ENCODE data around the gene CGB7. TPM values are rescaled to one million over a fixed set of nuclear protein-coding genes. Genes with fewer than 3 reads are reported as not detected.

Gene CGB7
- total and polyA plus RNA-seq, 2 experiments from 2014 or later, result 0.32 to 0.97 TPM

DNA sequence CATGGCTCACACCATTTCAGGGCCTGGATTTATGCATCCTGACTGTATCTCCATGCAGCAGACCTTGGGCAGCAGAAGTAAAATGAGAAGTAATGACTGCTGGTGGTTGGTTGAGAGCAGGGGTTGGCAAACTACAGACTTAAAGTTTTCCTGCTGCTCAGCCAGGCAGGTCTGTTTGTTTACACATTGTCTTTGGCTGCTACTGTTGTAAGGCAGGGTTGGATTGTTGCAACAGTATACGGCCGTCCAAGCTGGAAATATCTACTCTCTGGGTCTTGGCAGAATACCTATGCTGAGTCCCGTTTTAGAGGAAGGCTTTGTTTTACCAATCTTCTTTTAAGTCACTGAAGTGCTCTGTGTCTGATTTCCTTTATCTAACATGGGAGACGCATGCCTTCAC lies 41.2 kb upstream of the CGB7 start (continued):
- TF ChIP-seq EZH2phosphoT487 (IDR thresholded peaks at IDR 0.05; ENCODE audit: unreplicated experiment) (no peak), JUNB (IDR thresholded peaks at IDR 0.05; ENCODE audit: unreplicated experiment) (no peak), EZH2 (IDR thresholded peaks at IDR 0.05; ENCODE audit: low read depth, unreplicated experiment) (no peak)
- TF ChIP-seq, protein P1, sequence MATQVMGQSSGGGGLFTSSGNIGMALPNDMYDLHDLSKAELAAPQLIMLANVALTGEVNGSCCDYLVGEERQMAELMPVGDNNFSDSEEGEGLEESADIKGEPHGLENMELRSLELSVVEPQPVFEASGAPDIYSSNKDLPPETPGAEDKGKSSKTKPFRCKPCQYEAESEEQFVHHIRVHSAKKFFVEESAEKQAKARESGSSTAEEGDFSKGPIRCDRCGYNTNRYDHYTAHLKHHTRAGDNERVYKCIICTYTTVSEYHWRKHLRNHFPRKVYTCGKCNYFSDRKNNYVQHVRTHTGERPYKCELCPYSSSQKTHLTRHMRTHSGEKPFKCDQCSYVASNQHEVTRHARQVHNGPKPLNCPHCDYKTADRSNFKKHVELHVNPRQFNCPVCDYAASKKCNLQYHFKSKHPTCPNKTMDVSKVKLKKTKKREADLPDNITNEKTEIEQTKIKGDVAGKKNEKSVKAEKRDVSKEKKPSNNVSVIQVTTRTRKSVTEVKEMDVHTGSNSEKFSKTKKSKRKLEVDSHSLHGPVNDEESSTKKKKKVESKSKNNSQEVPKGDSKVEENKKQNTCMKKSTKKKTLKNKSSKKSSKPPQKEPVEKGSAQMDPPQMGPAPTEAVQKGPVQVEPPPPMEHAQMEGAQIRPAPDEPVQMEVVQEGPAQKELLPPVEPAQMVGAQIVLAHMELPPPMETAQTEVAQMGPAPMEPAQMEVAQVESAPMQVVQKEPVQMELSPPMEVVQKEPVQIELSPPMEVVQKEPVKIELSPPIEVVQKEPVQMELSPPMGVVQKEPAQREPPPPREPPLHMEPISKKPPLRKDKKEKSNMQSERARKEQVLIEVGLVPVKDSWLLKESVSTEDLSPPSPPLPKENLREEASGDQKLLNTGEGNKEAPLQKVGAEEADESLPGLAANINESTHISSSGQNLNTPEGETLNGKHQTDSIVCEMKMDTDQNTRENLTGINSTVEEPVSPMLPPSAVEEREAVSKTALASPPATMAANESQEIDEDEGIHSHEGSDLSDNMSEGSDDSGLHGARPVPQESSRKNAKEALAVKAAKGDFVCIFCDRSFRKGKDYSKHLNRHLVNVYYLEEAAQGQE (IDR thresholded peaks at IDR 0.05; ENCODE audit: unreplicated experiment), result no peak

DNA sequence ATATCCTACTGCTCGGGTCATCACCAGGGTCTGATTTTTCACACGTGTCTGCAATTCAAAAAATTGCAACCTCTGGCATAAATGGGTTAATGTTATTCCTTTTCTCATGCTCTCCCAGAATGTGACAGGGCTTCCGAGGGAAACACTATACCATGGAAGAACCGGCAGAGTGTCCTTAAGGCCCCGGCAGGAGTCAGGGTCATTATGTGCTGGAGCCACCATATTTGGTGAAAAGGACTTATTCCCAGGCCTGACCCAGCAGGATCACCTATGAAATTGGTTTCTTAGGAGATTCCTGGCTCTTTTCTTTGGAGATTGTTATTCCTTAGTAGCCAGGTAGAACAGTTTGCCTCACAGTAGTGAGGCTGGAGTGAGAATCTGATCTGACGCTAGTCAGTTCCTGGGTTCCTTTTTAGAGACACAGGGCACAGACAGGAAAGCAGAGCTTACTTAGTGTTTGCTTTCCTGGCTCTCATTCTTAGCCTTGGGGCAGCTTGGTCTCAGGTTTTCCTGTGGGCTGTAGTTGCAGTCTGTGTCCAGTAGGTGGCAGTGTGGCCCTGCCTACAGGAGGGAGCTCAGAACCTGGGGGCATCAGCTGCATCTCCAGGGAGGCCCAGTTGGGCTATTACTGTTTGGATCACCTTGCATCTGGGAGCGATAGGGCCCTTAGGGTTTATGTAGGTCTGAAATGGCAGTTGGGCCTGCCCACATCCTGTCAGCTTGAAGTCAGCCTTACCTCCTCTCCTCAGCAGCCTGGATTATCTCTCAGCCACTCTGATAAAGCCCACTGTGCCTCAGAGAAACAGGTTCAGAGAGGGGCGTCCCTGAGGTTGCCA lies 40.1 kb upstream of the CGB7 start:
- peaks cover 33% of the 10 kb centered on the region for H3K36me3 ChIP-seq (ENCODE audit: insufficient read depth)
- peaks cover 15% of the 10 kb centered on the region for H3K4me1 Mint-ChIP-seq
- peaks cover 46% of the 10 kb centered on the region for H4K20me1 ChIP-seq (replicated peaks; ENCODE audit: insufficient read depth)
- no peak for TF ChIP-seq CREB1 (CRISPR knock-in tag; IDR thresholded peaks at IDR 0.05; ENCODE audit: low read depth)
- TF ChIP-seq, protein P2, sequence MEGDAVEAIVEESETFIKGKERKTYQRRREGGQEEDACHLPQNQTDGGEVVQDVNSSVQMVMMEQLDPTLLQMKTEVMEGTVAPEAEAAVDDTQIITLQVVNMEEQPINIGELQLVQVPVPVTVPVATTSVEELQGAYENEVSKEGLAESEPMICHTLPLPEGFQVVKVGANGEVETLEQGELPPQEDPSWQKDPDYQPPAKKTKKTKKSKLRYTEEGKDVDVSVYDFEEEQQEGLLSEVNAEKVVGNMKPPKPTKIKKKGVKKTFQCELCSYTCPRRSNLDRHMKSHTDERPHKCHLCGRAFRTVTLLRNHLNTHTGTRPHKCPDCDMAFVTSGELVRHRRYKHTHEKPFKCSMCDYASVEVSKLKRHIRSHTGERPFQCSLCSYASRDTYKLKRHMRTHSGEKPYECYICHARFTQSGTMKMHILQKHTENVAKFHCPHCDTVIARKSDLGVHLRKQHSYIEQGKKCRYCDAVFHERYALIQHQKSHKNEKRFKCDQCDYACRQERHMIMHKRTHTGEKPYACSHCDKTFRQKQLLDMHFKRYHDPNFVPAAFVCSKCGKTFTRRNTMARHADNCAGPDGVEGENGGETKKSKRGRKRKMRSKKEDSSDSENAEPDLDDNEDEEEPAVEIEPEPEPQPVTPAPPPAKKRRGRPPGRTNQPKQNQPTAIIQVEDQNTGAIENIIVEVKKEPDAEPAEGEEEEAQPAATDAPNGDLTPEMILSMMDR (conservative IDR thresholded peaks at IDR 0.05; ENCODE audit: low read depth in 2 of 2), result peak; percentile 98 to 99
- H3K4me2 ChIP-seq, result no peak overlapping the region
- H3K4me3 ChIP-seq, result no peak overlapping the region
- DNase-seq (ENCODE audit: low spot score) (peak; percentile 85), ATAC-seq (peak; percentile 87)
- H3K27me3 ChIP-seq (ENCODE audit: insufficient read depth), result no peaks in the 10 kb centered on the region
- H3K79me2 ChIP-seq (replicated peaks; ENCODE audit: insufficient read depth), result peaks cover 51% of the 10 kb centered on the region
- peak overlapping the region; percentile 80; the same call in 1 of the 2 replicates for H3K27ac ChIP-seq (ENCODE audit: low read depth)
- H3K9me2 ChIP-seq (ENCODE audit: insufficient read depth), result no peaks in the 10 kb centered on the region
- H2AFZ ChIP-seq, result no peak overlapping the region
- no peaks in the 10 kb centered on the region for H3K9me3 Mint-ChIP-seq
- H3K4me1 ChIP-seq (ENCODE audit: insufficient read depth), result no peaks in the 10 kb centered on the region
- H3F3A ChIP-seq (replicated peaks; ENCODE audit: low read depth), result peaks cover 45% of the 10 kb centered on the region
- peaks cover 90% of the 10 kb centered on the region for H3K36me3 Mint-ChIP-seq (ENCODE audit: low read depth)
- H3K27ac Mint-ChIP-seq, result no peak overlapping the region; the same call in 1 of the 2 replicates
- no peak overlapping the region for H3K4me3 Mint-ChIP-seq
- H3K27me3 Mint-ChIP-seq (ENCODE audit: insufficient read depth, low read depth, poor library complexity), result peaks cover 11% of the 10 kb centered on the region

Measured in GM23338 (cell line).